Osteocyte (in vitro differentiated cells): ENCODE measurements around the gene NR4A1. TPM values are rescaled to one million over a fixed set of nuclear protein-coding genes. Genes with fewer than 3 reads are reported as not detected.

ENCODE experiments used
- DNase-seq: peaks from one replicate; pipeline ENCODE4 v3.0.0; 2021; ENCODE audit warnings: mixed read lengths; ENCODE audit not compliant: unreplicated experiment; ENCODE audit errors: extremely low spot score
- H3K27ac Mint-ChIP-seq: one replicate; pipeline ENCODE4 v1.8.0; 2021; ENCODE audit warnings: mild to moderate bottlenecking, mixed read lengths; ENCODE audit not compliant: unreplicated experiment
- H3K27me3 Mint-ChIP-seq: one replicate; pipeline ENCODE4 v1.8.0; 2021; ENCODE audit warnings: mixed read lengths; ENCODE audit not compliant: unreplicated experiment
- H3K36me3 Mint-ChIP-seq: one replicate; pipeline ENCODE4 v1.8.0; 2021; ENCODE audit warnings: mixed read lengths; ENCODE audit not compliant: unreplicated experiment
- H3K4me1 Mint-ChIP-seq: one replicate; pipeline ENCODE4 v1.8.0; 2021; ENCODE audit warnings: mixed read lengths; ENCODE audit not compliant: unreplicated experiment
- H3K4me3 Mint-ChIP-seq: one replicate; pipeline ENCODE4 v1.8.0; 2021; ENCODE audit warnings: mild to moderate bottlenecking, moderate library complexity, mixed read lengths; ENCODE audit not compliant: unreplicated experiment
- H3K9me3 Mint-ChIP-seq: one replicate; pipeline ENCODE4 v1.8.0; 2021; ENCODE audit warnings: mixed read lengths; ENCODE audit not compliant: unreplicated experiment
- total RNA-seq: library from RNA; stranded (reverse); gene quantifications from 2 replicates; pipeline ENCODE4 v1.2.1, GENCODE V29; 2021
- TF ChIP-seq, protein P1 (sequence below): fragments of 200-600 bp; sonication (generic); IDR thresholded peaks from 2 replicates; pipeline ENCODE4 v1.5.0; 2021; ENCODE audit warnings: antibody characterized with exemption, mild to moderate bottlenecking, moderate library complexity

Gene NR4A1
- total RNA-seq, 1 donor from 2014 or later, result 13.0 TPM

GRCh38 chr12:52042706-52043385, 8.4 kb upstream of the NR4A1 start:
- no peaks in the 10 kb centered on the region for H3K27me3 Mint-ChIP-seq
- H3K9me3 Mint-ChIP-seq, result no peaks in the 10 kb centered on the region
- H3K27ac Mint-ChIP-seq, result no peak overlapping the region
- H3K4me3 Mint-ChIP-seq, result no peak overlapping the region
- DNase-seq, result no peak
- TF ChIP-seq, protein P1, sequence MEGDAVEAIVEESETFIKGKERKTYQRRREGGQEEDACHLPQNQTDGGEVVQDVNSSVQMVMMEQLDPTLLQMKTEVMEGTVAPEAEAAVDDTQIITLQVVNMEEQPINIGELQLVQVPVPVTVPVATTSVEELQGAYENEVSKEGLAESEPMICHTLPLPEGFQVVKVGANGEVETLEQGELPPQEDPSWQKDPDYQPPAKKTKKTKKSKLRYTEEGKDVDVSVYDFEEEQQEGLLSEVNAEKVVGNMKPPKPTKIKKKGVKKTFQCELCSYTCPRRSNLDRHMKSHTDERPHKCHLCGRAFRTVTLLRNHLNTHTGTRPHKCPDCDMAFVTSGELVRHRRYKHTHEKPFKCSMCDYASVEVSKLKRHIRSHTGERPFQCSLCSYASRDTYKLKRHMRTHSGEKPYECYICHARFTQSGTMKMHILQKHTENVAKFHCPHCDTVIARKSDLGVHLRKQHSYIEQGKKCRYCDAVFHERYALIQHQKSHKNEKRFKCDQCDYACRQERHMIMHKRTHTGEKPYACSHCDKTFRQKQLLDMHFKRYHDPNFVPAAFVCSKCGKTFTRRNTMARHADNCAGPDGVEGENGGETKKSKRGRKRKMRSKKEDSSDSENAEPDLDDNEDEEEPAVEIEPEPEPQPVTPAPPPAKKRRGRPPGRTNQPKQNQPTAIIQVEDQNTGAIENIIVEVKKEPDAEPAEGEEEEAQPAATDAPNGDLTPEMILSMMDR, result no peak
- no peaks in the 10 kb centered on the region for H3K36me3 Mint-ChIP-seq
- peaks cover 17% of the 10 kb centered on the region for H3K4me1 Mint-ChIP-seq

DNA sequence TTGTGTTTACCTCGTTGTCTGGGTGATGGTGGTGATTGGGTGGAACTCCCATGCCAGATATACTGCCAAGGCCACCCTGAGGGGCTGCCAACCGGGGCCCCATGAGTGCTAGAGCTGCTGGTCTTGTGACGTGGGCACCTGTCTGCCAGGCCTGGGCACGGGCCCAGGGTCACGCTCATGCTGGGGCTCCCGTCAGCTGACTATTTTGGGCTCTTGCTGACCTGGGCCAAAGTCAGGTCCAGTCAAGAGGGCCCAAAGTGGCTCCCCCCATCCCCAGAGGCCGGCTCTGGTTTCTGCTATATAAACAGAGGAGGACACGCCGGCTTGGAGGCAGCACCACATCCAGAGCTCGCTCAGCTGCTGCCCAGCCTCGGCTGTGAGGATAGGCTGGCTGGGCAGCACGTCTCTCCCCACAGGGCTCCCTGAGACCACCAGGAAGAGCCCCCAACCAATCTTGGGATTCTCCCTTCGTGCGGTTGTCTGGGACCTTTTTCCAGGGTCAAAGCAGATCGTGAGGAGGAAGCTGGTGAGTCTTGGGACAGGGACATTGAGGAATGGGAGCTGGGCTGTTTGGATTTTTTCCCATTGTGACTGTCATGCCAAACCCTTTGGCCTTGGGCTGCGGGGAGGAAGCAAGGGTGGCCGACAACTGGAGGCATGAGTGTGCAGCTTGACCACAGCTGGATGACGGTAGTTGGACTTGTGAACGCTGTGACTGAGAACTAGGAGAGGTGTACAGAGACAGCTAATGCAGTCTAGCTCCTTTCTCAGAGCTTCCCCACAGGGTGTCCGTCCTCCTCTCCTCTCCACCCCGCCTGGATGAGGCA, 7.6 kb upstream of the NR4A1 start:
- Mint-ChIP-seq H3K27me3 (no peaks in the 10 kb centered on the region), H3K4me3 (no peak overlapping the region), H3K4me1 (peaks cover 14% of the 10 kb centered on the region), H3K27ac (no peak overlapping the region), H3K9me3 (no peaks in the 10 kb centered on the region), H3K36me3 (no peaks in the 10 kb centered on the region)
- no peak for DNase-seq
- TF ChIP-seq, protein P1, result no peak

GRCh38 chr12:52044292-52044983, 6.8 kb upstream of the NR4A1 start:
- H3K9me3 Mint-ChIP-seq, result no peaks in the 10 kb centered on the region
- no peak overlapping the region for H3K27ac Mint-ChIP-seq
- TF ChIP-seq, protein P1, result no peak
- no peaks in the 10 kb centered on the region for H3K27me3 Mint-ChIP-seq
- H3K4me3 Mint-ChIP-seq, result no peak overlapping the region
- no peak for DNase-seq
- H3K4me1 Mint-ChIP-seq, result peaks cover 18% of the 10 kb centered on the region
- no peaks in the 10 kb centered on the region for H3K36me3 Mint-ChIP-seq

GRCh38 chr12:52045794-52046199, 5.4 kb upstream of the NR4A1 start:
- no peak for DNase-seq
- no peaks in the 10 kb centered on the region for H3K9me3 Mint-ChIP-seq
- no peaks in the 10 kb centered on the region for H3K36me3 Mint-ChIP-seq
- peaks cover 32% of the 10 kb centered on the region for H3K4me1 Mint-ChIP-seq
- no peaks in the 10 kb centered on the region for H3K27me3 Mint-ChIP-seq
- peak overlapping the region; percentile 47 for H3K27ac Mint-ChIP-seq
- H3K4me3 Mint-ChIP-seq, result no peak overlapping the region
- TF ChIP-seq, protein P1, result no peak

- DNase-seq, result no peak
- Mint-ChIP-seq H3K27ac (no peak overlapping the region), H3K4me1 (peaks cover 39% of the 10 kb centered on the region)
Observed at GRCh38 chr12:52046859-52047258, 4.4 kb upstream of the NR4A1 start.

More at GRCh38 chr12:52046859-52047258, 4.4 kb upstream of the NR4A1 start:
- Mint-ChIP-seq H3K9me3 (no peaks in the 10 kb centered on the region), H3K4me3 (no peak overlapping the region), H3K27me3 (no peaks in the 10 kb centered on the region), H3K36me3 (no peaks in the 10 kb centered on the region)
- TF ChIP-seq, protein P1, result no peak
